HG02970 (cell line): ENCODE data around the gene RAPGEF6.
"Not testable (repeated sequence)": the region's sequence is repeated elsewhere in the genome, so short reads cannot be mapped to it uniquely, and the experiment has no call there.

Experiments
- ATAC-seq: cut with Tn5 transposase; IDR thresholded peaks from one replicate; pipeline ENCODE4 v1.9.1; 2021; ENCODE audit warnings: mild to moderate bottlenecking, moderate library complexity, moderate number of reproducible peaks; ENCODE audit not compliant: unreplicated experiment, low FRiP score

Gene RAPGEF6

DNA sequence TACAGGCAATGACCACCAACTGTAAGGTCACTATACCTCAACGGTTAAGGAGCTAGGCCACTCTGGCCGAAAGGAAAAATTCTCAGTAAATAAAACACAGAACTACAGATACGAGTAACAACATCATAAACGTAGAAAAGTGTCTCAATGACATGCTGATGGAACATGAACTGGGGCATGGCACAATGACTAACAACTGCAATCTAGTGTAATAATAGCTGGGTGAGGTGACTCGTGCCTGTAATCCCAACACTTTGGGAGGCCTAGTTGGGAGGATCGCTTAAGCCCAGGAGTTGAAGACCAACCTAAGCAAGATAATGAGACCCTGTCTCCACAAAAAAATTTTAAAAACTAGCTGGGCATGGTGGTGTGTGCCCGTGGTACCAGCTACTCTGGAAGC is 9.8 kb upstream of the RAPGEF6 start:
- ATAC-seq = no peak

- ATAC-seq = no peak
These were observed 9.3 kb upstream of the RAPGEF6 start for GRCh38 chr5:131644370-131644769.

DNA sequence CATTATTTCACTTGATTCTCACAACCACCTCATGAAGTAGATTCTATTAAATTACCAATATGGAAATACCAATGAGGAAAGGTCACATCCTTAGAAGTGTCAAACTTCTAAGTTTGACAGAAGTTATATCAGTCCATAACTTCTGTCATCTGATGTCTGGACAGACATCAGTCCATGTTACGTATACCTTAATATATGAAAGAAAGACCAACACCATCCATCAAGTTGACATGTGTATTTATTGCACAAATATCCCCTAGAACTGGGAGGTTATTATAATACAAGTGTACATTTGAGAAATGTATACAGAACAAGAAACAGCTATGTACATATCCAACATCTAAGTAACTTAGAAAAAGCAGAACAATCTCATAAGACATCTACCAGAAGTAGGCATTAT is 6.5 kb upstream of the RAPGEF6 start:
- ATAC-seq = no peak

GRCh38 chr5:131640043-131640856 is 5.2 kb upstream of the RAPGEF6 start:
- no peak for ATAC-seq

DNA sequence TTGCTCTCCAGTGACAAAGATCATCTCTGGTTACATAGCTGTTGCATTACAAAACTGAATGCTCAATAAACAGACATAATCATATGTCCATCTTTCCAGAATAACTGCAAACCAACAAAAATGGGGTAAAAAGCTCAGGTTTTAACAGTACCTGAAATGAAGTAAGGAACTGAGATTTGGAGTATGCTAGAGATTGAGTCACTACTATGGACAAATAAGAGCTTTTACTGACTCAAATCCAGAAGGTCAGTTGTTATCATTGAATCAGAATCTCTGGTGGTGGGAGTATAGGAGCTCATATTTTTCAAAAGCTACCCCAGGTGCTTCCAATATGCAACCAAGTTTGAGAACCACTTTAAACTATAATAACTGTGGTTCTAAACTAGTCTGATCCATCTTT is 4.1 kb upstream of the RAPGEF6 start:
- ATAC-seq = no peak

DNA sequence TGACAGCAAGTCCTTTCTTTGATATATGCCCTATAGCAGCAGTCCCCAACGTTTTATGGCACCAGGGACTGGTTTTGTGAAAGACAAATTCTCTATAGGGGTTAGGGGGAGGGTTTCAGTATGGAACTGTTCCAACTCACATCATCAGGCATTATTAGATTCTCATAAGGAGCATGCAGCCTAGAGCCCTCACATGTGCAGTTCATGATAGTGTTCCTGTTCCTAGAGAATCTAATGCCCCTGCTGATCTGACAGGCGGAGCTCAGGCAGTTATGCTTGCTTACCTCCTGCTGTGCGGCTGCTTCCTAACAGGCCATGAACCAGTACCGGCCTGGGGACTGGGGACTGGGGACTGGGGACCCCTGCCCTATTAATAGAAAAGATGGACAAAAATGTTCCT is 2.7 kb upstream of the RAPGEF6 start:
- no peak for ATAC-seq

GRCh38 chr5:131635684-131636572 is 899 bp upstream of the RAPGEF6 start:
- no peak for ATAC-seq

GRCh38 chr5:131634666-131634995 is 398 bp downstream of the RAPGEF6 start:
- ATAC-seq = peak; percentile 7

GRCh38 chr5:131634238-131634637 is 791 bp downstream of the RAPGEF6 start:
- ATAC-seq = no peak

DNA sequence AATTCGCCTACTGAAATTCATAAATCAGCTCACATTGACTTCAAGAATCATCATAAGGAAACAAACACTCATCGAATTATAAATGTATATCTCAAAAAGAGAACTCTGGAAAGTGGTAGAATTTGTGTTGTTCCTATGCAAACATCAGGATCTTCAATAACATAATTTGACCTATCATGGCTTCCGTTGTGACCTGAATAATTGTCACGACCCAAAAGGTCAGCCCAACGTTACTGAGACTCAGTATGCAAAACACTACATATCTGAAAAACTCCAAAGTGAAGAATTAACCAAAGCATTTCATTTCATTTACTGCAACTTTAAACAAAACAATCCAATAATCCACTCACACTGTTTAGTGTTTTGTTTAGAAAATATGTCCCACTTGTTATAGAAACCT is 1.2 kb downstream of the RAPGEF6 start:
- ATAC-seq = no peak

- ATAC-seq = no peak
These were observed 4.1 kb downstream of the RAPGEF6 start for GRCh38 chr5:131630963-131631350.

GRCh38 chr5:131630208-131630962 is 4.6 kb downstream of the RAPGEF6 start:
- ATAC-seq = no peak

DNA sequence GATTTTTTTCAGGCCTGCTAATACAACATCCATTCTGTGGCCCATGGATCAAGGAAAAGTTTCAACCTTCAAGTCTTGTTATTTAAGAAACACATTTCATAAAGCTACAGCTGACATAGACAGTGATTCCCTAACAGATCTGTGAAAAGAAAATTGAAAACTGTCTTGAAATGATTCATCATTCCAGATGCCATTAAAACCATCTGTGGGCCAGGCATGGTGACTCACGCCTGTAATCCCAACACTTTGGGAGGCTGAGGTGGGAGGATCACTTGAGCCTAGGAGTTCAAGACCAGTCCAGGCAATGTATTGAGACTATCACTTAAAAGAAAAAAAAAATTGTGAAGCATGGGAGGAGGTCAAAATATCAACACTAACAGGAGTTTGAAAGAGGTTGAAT is 6.0 kb downstream of the RAPGEF6 start:
- ATAC-seq = no peak

DNA sequence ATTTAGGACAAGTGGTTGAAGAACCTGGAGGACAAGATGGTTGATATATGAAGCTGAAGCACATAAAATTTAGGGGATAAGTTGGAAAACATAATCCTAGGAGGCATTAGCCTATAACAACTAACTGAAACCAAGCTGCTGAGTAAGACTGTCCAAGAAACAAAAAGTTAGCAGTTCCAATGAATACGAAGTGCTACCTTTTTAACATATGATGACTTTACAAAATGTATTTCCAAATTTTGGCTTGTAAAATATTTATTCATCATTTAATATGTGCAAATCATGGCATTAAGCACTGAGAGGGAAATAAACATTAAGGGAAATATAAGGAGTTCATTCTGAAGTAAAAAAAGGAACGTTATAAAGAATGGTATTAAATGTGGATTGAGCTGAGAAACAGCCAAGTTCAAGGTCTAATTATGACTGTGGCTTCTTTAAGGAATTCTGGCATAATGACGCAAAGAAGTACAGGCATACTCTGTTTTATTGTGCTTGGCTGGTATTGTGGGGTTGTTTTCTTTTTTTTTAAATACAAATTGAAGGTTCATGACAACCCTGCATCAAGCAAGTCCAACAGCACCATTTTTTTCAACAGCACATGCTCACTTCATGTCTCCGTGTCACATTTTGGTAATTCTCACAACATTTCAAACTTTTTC is 7.7 kb downstream of the RAPGEF6 start:
- ATAC-seq = no peak

DNA sequence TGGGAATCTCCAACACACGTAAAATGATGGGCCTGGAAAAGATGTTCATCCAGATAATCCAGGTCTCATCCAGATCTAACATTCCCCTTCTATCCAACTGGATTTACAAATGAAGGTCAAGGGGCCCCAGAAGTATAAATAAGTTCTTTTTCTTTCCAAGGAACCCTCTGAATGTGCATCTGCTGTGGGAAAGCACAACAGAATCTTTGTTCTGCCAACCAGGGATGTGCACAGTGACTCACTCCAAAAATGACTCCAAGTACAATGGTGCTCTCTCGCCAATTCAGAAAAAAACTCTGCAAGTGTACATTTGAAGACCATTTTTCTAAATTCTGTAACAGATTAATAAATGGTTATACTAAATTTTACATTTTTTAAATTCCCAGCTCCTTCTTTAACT is 12.4 kb downstream of the RAPGEF6 start:
- no peak for ATAC-seq

- ATAC-seq = not testable (repeated sequence)
These were observed 13.9 kb downstream of the RAPGEF6 start for GRCh38 chr5:131621164-131621563.

- no peak for ATAC-seq
These were observed 15.9 kb downstream of the RAPGEF6 start for GRCh38 chr5:131619102-131619501.

GRCh38 chr5:131617140-131617822 is 17.7 kb downstream of the RAPGEF6 start:
- no peak for ATAC-seq

- no peak for ATAC-seq
These were observed 19.1 kb downstream of the RAPGEF6 start for GRCh38 chr5:131615957-131616356.

DNA sequence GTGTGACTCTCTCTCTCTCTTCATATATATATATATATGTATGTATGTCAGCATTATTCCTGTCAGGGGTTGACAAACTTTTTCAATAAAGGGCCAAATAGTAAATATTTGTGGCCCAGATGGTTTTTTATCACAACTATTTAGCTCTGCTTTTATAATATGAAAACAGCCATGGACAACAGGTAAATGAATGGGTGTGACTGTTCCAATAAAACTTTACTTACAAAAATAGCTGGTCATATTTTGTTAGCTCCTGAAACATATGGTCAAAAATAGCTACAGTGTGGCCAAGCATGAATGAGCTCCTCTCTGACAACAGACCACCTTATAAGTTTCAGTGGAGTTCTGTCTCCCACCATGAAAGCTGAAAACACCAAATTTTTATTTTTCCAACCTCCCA is 21.6 kb downstream of the RAPGEF6 start:
- no peak for ATAC-seq
